Left ventricle myocardium superior (tissue), 1 donor: ENCODE results near the gene FAM184A. TPM values are rescaled to one million over a fixed set of nuclear protein-coding genes. Genes with fewer than 3 reads are reported as not detected.

ENCODE experiments used
- ATAC-seq: fragments of 200-7000 bp; cut with Tn5 transposase; one replicate; pipeline ENCODE4 v1.9.1; 2020; ENCODE audit warnings: mild to moderate bottlenecking, moderate library complexity
- DNase-seq: peaks from one replicate; pipeline ENCODE4 v3.0.0-alpha.2; 2020
- intact Hi-C: fragments of 100-400 bp; cut with micrococcal nuclease; formaldehyde crosslinking; loops from one replicate; pipeline ENCODE4 v1.11.0; 2022
- total RNA-seq: library from RNA; stranded (reverse); fragmentation: NEBNext Ultra II Directional; extraction: Animal tissue kit (Norgen Biotek cat#: 25700); gene quantifications from one replicate; pipeline ENCODE4 v1.2.1, GENCODE V29; 2021
- donor health status: DM: no; HTN: yes; CAD: no; lungs with severe emphysema.

FAM184A gene
- total RNA-seq, 1 donor from 2014 or later, result 2.2 TPM

GRCh38 chr6:119065382-119065781, 13.1 kb downstream of the FAM184A start:
- no peak for ATAC-seq
- intact Hi-C loops, result no loop called here
- DNase-seq, result no peak

GRCh38 chr6:119063491-119063890, 15.0 kb downstream of the FAM184A start:
- intact Hi-C loops, result no loop called here
- ATAC-seq (no peak), DNase-seq (no peak)

- ATAC-seq (no peak), DNase-seq (no peak)
- intact Hi-C loops, result no loop called here
Observed at GRCh38 chr6:119061215-119061614, 17.2 kb downstream of the FAM184A start.

- intact Hi-C loops, result no loop called here
- ATAC-seq (no peak), DNase-seq (no peak)
Observed at GRCh38 chr6:119060255-119060907, 18.1 kb downstream of the FAM184A start.

- DNase-seq (no peak), ATAC-seq (no peak)
- intact Hi-C loops, result no loop called here
Observed at GRCh38 chr6:119055069-119055468, 23.4 kb downstream of the FAM184A start.

- ATAC-seq, result no peak
- intact Hi-C loops, result no loop called here
Observed at GRCh38 chr6:119052987-119053386, 25.5 kb downstream of the FAM184A start.

GRCh38 chr6:119052292-119052889, 26.1 kb downstream of the FAM184A start:
- DNase-seq (no peak), ATAC-seq (no peak)
- intact Hi-C loops, result no loop called here

More at GRCh38 chr6:119052987-119053386, 25.5 kb downstream of the FAM184A start:
- DNase-seq, result no peak

- ATAC-seq (no peak), DNase-seq (no peak)
- intact Hi-C loops, result no loop called here
Observed at GRCh38 chr6:119044255-119044654, 34.2 kb downstream of the FAM184A start.

GRCh38 chr6:119043783-119044182, 34.7 kb downstream of the FAM184A start:
- DNase-seq (no peak), ATAC-seq (no peak)
- intact Hi-C loops, result no loop called here

GRCh38 chr6:119043265-119043664, 35.2 kb downstream of the FAM184A start:
- intact Hi-C loops, result no loop called here
- no peak for DNase-seq
- ATAC-seq, result no peak

- intact Hi-C loops, result no loop called here
- no peak for ATAC-seq
- no peak for DNase-seq
Observed at GRCh38 chr6:119040636-119041035, 37.8 kb downstream of the FAM184A start.

GRCh38 chr6:119040229-119040628, 38.2 kb downstream of the FAM184A start:
- ATAC-seq (no peak), DNase-seq (no peak)
- intact Hi-C loops, result no loop called here

GRCh38 chr6:119037941-119038623, 40.4 kb downstream of the FAM184A start:
- no peak for ATAC-seq
- DNase-seq, result no peak
- intact Hi-C loops, result no loop called here

GRCh38 chr6:119037264-119037663, 41.2 kb downstream of the FAM184A start:
- intact Hi-C loops, result no loop called here
- ATAC-seq (no peak), DNase-seq (no peak)

GRCh38 chr6:119036081-119036480, 42.4 kb downstream of the FAM184A start:
- no peak for ATAC-seq
- DNase-seq, result no peak
- intact Hi-C loops, result no loop called here

GRCh38 chr6:119035459-119035858, 43.0 kb downstream of the FAM184A start:
- intact Hi-C loops, result no loop called here
- ATAC-seq (no peak), DNase-seq (no peak)

- DNase-seq (no peak), ATAC-seq (peak; percentile 71)
- intact Hi-C loops, result no loop called here
Observed at GRCh38 chr6:119034827-119035458, 43.5 kb downstream of the FAM184A start.

GRCh38 chr6:119032428-119032827, 46.0 kb downstream of the FAM184A start:
- ATAC-seq (no peak), DNase-seq (no peak)

GRCh38 chr6:119030759-119031158, 47.7 kb downstream of the FAM184A start:
- ATAC-seq, result no peak
- no peak for DNase-seq
- intact Hi-C loops, result no loop called here

More at GRCh38 chr6:119032428-119032827, 46.0 kb downstream of the FAM184A start:
- intact Hi-C loops, result no loop called here

- intact Hi-C loops, result no loop called here
- no peak for DNase-seq
- no peak for ATAC-seq
Observed at GRCh38 chr6:119028091-119028490, 50.4 kb downstream of the FAM184A start.
